NCI-H187 (cell line): ENCODE results near the gene GALNT16.

ENCODE experiments used
- DNase-seq, 2 experiments: peaks; one replicate each; lab custom pipeline; 2025; lab: John Stamatoyannopoulos, UW

The GALNT16 gene

DNA sequence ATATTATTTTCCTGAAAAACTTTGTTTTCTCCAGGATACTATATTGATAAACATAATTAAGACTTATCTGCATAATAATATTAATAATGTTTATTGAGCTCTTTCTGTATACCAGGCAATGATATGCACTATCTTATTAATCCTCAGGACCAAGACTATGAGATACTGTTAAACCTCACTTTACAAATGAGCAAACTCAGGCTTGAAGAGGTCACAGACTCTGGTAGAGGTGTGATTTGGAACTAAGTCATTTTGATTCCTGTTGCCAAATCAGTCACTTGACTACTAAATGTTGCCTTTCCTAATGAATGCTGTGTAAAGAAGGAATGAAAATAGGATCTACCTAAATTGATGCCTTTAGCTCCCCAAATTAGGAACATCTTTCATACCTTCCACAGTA is 145.8 kb downstream of the GALNT16 start:
- no peak for DNase-seq
